SK-N-SH treated with all-trans-retinoic acid at 6 μM for 48 hours (cell line): Measurements from ENCODE around the gene ASL.
"Not testable (repeated sequence)": the region's sequence is repeated elsewhere in the genome, so short reads cannot be mapped to it uniquely, and the experiment has no call there.

Source experiments
- ATAC-seq: fragments of 200-7000 bp; cut with Tn5 transposase; 3 replicates; pipeline ENCODE4 v1.9.1; 2020; ENCODE audit warnings: mild to moderate bottlenecking, moderate library complexity
- ARNTL ChIP-seq: fragments of 450-650 bp; formaldehyde crosslinking; IDR thresholded peaks from 2 replicates; pipeline ENCODE4 v1.5.0; 2020; ENCODE audit warnings: low read depth, mild to moderate bottlenecking, moderate library complexity, borderline replicate concordance
- BACH2 ChIP-seq: fragments of 250-450 bp; sonication (Bioruptor Pico); IDR thresholded peaks from 2 replicates; pipeline ENCODE4 v1.9.0; 2021; ENCODE audit warnings: mild to moderate bottlenecking, borderline replicate concordance
- CREB5 ChIP-seq: fragments of 250-450 bp; sonication (Bioruptor Pico); IDR thresholded peaks from 2 replicates; pipeline ENCODE4 v1.5.1; 2020; ENCODE audit warnings: low read depth, mild to moderate bottlenecking, moderate library complexity
- CSDC2 ChIP-seq: fragments of 250-450 bp; sonication (Bioruptor Pico); IDR thresholded peaks from 2 replicates; pipeline ENCODE4 v1.5.0; 2020; ENCODE audit warnings: mild to moderate bottlenecking, moderate library complexity
- CSRNP3 ChIP-seq: fragments of 250-450 bp; sonication (Bioruptor Pico); IDR thresholded peaks from 2 replicates; pipeline ENCODE4 v1.5.1; 2021; ENCODE audit warnings: mild to moderate bottlenecking, moderate library complexity
- ESRRG ChIP-seq: fragments of 250-450 bp; sonication (Bioruptor Pico); IDR thresholded peaks from 2 replicates; pipeline ENCODE4 v1.6.1; 2021; ENCODE audit warnings: mild to moderate bottlenecking
- GLIS3 ChIP-seq: fragments of 250-450 bp; sonication (Bioruptor Pico); IDR thresholded peaks from 2 replicates; pipeline ENCODE4 v1.5.0; 2020; ENCODE audit warnings: mild to moderate bottlenecking, moderate library complexity
- ISL1 ChIP-seq: fragments of 250-450 bp; sonication (Bioruptor Pico); IDR thresholded peaks from 2 replicates; pipeline ENCODE4 v2.1.2; 2022; ENCODE audit warnings: mild to moderate bottlenecking, moderate library complexity
- OSR1 ChIP-seq: fragments of 250-450 bp; sonication (Bioruptor Pico); IDR thresholded peaks from 2 replicates; pipeline ENCODE4 v1.8.0; 2022; ENCODE audit warnings: moderate library complexity, mild to moderate bottlenecking, inconsistent platforms
- PATZ1 ChIP-seq: fragments of 250-450 bp; sonication (Bioruptor Pico); IDR thresholded peaks from 2 replicates; pipeline ENCODE4 v1.8.0; 2020; ENCODE audit warnings: mild to moderate bottlenecking, moderate library complexity, borderline replicate concordance
- POU6F1 ChIP-seq: fragments of 250-450 bp; sonication (Bioruptor Pico); IDR thresholded peaks from 2 replicates; pipeline ENCODE4 v1.8.0; 2021; ENCODE audit warnings: low read depth, mild to moderate bottlenecking, moderate library complexity, borderline replicate concordance
- PPARA ChIP-seq: fragments of 250-450 bp; sonication (Bioruptor Pico); IDR thresholded peaks from 2 replicates; pipeline ENCODE4 v1.5.0; 2020; ENCODE audit warnings: mild to moderate bottlenecking, borderline replicate concordance
- RARB ChIP-seq: fragments of 250-450 bp; sonication (Bioruptor Pico); IDR thresholded peaks from 2 replicates; pipeline ENCODE4 v1.8.0; 2021; ENCODE audit warnings: mild to moderate bottlenecking, moderate library complexity
- SNAI2 ChIP-seq: fragments of 250-450 bp; sonication (Bioruptor Pico); IDR thresholded peaks from 2 replicates; pipeline ENCODE4 v1.5.0; 2020; ENCODE audit warnings: mild to moderate bottlenecking, moderate library complexity
- TCF4 ChIP-seq: fragments of 250-450 bp; sonication (Bioruptor Pico); IDR thresholded peaks from 2 replicates; pipeline ENCODE4 v1.8.0; 2021; ENCODE audit warnings: mild to moderate bottlenecking, moderate library complexity, borderline replicate concordance
- TOX ChIP-seq: fragments of 250-450 bp; sonication (Bioruptor Pico); IDR thresholded peaks from 2 replicates; pipeline ENCODE4 v1.8.0; 2021; ENCODE audit warnings: mild to moderate bottlenecking, moderate library complexity, borderline replicate concordance
- TSHZ2 ChIP-seq: fragments of 250-450 bp; sonication (Bioruptor Pico); IDR thresholded peaks from 2 replicates; pipeline ENCODE4 v1.5.0; 2020; ENCODE audit warnings: mild to moderate bottlenecking, moderate library complexity
- ZC3H10 ChIP-seq: fragments of 250-450 bp; sonication (Bioruptor Pico); IDR thresholded peaks from 2 replicates; pipeline ENCODE4 v1.5.1; 2021; ENCODE audit warnings: mild to moderate bottlenecking, moderate library complexity
- ZFP3 ChIP-seq: fragments of 250-450 bp; sonication (Bioruptor Pico); IDR thresholded peaks from 2 replicates; pipeline ENCODE4 v1.5.0; 2020; ENCODE audit warnings: mild to moderate bottlenecking, moderate library complexity
- ZFP30 ChIP-seq: fragments of 450-650 bp; formaldehyde crosslinking; IDR thresholded peaks from 2 replicates; pipeline ENCODE4 v1.5.0; 2022; ENCODE audit warnings: mild to moderate bottlenecking, moderate library complexity
- ZNF565 ChIP-seq: fragments of 450-650 bp; formaldehyde crosslinking; conservative IDR thresholded peaks from 2 replicates; pipeline ENCODE4 v1.5.0; 2020; ENCODE audit warnings: low read depth, mild to moderate bottlenecking, moderate library complexity
- ZNF70 ChIP-seq: fragments of 450-650 bp; formaldehyde crosslinking; IDR thresholded peaks from 2 replicates; pipeline ENCODE4 v1.5.0; 2020; ENCODE audit warnings: mild to moderate bottlenecking, moderate library complexity
- ZNF8 ChIP-seq: fragments of 450-650 bp; formaldehyde crosslinking; IDR thresholded peaks from 2 replicates; pipeline ENCODE4 v1.5.0; 2020; ENCODE audit warnings: mild to moderate bottlenecking, moderate library complexity

ASL gene

GRCh38 chr7:66114743-66115649 is 39.4 kb downstream of the ASL start, which contains the start of gene CRCP:
CRCP (plus strand) TSS chr7:66114847; CDS start chr7:66114963, 116 bp downstream.
- TF ChIP-seq SNAI2 (CRISPR knock-in tag) (no peak), ESRRG (CRISPR knock-in tag) (no peak), OSR1 (CRISPR knock-in tag) (no peak), ZC3H10 (no peak), TOX (CRISPR knock-in tag) (0 out of 2 replicates have a peak, but pooled peaks have one; percentile 8), TCF4 (CRISPR knock-in tag) (no peak), PPARA (CRISPR knock-in tag) (no peak), BACH2 (CRISPR knock-in tag) (no peak), POU6F1 (peak; percentile 62; the same call in 1 of the 2 replicates), ZFP30 (CRISPR knock-in tag) (no peak), ARNTL (CRISPR knock-in tag) (no peak), CSDC2 (peak; percentile 85), GLIS3 (CRISPR knock-in tag) (no peak; the same call in 1 of the 2 replicates), ISL1 (CRISPR knock-in tag) (no peak), CREB5 (CRISPR knock-in tag) (0 out of 2 replicates have a peak, but pooled peaks have one; percentile 31), ZFP3 (CRISPR knock-in tag) (peak; percentile 71; the same call in 1 of the 2 replicates), CSRNP3 (no peak), ZNF8 (CRISPR knock-in tag) (peak; percentile 7; the same call in 1 of the 2 replicates), TSHZ2 (CRISPR knock-in tag) (peak; percentile 65), PATZ1 (CRISPR knock-in tag) (peak; percentile 64; the same call in 1 of the 2 replicates), ZNF70 (no peak), RARB (CRISPR knock-in tag) (no peak), ZNF565 (CRISPR knock-in tag) (no peak)
- TF ChIP-seq, all 23 proteins: peak for 8
- peak; percentile 87 for ATAC-seq

GRCh38 chr7:66116680-66117420 is 41.2 kb downstream of the ASL start:
- ATAC-seq, result not testable (repeated sequence)
